GM10248 (cell line): ENCODE measurements around the gene SH3BP4.

Experiments used
- CTCF ChIA-PET: fragments of 300-600 bp; sonication (Branson Sonifier 250); formaldehyde crosslinking; extraction: SDS; loops from one replicate; lab custom pipeline; 2021; ENCODE audit warnings: antibody characterized with exemption; lab: Yijun Ruan, JAX
- POLR2A ChIA-PET: fragments of 350-650 bp; sonication (Branson Sonifier 250); formaldehyde crosslinking; extraction: SDS; loops from one replicate; lab custom pipeline; 2020; ENCODE audit warnings: antibody characterized with exemption; lab: Yijun Ruan, JAX
- DNase-seq: peaks from one replicate; pipeline ENCODE4 v3.0.0; 2012; ENCODE audit errors: extremely low spot score
- CTCF ChIP-seq: IDR thresholded peaks from 2 replicates; pipeline ENCODE4 v1.5.1; 2012; ENCODE audit warnings: mild to moderate bottlenecking, low read depth; ENCODE audit errors: extremely low read depth, missing control alignments, control extremely low read depth

Gene SH3BP4

GRCh38 chr2:235047171-235048160 lies 95.6 kb downstream of the SH3BP4 start:
- no peak for TF ChIP-seq CTCF
- POLR2A ChIA-PET: no interaction called here
- CTCF ChIA-PET: no interaction called here
- no peak for DNase-seq

GRCh38 chr2:235048549-235048948 lies 96.7 kb downstream of the SH3BP4 start:
- DNase-seq: no peak
- CTCF ChIA-PET: no interaction called here
- TF ChIP-seq CTCF: no peak
- POLR2A ChIA-PET: no interaction called here

GRCh38 chr2:235049069-235049468 lies 97.3 kb downstream of the SH3BP4 start:
- POLR2A ChIA-PET: no interaction called here
- CTCF ChIA-PET: no interaction called here
- TF ChIP-seq CTCF: no peak
- DNase-seq: no peak

GRCh38 chr2:235049719-235050118 lies 97.9 kb downstream of the SH3BP4 start:
- TF ChIP-seq CTCF: no peak
- DNase-seq: no peak
- ChIA-PET POLR2A (no interaction called here), CTCF (no interaction called here)

- CTCF ChIA-PET: no interaction called here
- DNase-seq: no peak
Observed at GRCh38 chr2:235050980-235051351, 99.1 kb downstream of the SH3BP4 start.

More at GRCh38 chr2:235050980-235051351, 99.1 kb downstream of the SH3BP4 start:
- TF ChIP-seq CTCF: no peak
- POLR2A ChIA-PET: no interaction called here
